SKM-1 treated with dmso at 0.1 percent for 144 hours (cell line): ENCODE measurements around the gene LTBP2.

Experiments used
- DNase-seq: peaks from one replicate; lab custom pipeline; 2025; ENCODE audit not compliant: unreplicated experiment; lab: John Stamatoyannopoulos, UW

Gene LTBP2

DNA sequence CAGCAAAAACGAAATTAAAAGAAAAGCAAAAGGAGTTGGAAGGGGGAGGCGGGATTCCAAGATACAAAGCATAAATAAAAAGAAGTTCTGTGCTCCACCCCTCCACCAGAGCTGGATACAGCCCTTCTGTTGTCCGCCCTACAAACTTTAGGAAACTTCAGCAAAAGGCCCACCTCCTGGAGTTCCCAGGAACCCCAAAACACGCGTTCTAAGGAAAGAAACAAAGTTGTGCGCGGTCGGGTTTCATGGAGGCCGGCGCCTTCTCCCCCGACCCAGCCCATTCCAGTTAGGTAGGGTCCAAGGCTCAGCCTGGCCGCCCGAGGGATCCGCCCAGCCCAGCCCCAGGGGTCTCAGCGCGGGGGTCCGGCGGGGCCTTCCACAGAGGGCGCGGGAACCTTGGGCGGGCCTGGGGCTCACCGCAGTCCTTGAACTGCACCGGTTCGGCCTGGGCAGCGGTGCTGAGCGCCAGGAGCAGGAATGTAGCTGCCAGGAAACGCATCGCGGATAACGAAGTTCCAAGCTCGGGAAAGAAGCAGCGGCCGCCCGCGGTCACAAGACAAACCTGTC is 119.2 kb downstream of the LTBP2 start, which contains the start of gene NPC2:
Gene NPC2, minus strand, starts transcription at position 530 of the 567 bp plus-strand sequence. Its CDS starts 31 bp downstream, at position 499.
- no peak for DNase-seq

DNA sequence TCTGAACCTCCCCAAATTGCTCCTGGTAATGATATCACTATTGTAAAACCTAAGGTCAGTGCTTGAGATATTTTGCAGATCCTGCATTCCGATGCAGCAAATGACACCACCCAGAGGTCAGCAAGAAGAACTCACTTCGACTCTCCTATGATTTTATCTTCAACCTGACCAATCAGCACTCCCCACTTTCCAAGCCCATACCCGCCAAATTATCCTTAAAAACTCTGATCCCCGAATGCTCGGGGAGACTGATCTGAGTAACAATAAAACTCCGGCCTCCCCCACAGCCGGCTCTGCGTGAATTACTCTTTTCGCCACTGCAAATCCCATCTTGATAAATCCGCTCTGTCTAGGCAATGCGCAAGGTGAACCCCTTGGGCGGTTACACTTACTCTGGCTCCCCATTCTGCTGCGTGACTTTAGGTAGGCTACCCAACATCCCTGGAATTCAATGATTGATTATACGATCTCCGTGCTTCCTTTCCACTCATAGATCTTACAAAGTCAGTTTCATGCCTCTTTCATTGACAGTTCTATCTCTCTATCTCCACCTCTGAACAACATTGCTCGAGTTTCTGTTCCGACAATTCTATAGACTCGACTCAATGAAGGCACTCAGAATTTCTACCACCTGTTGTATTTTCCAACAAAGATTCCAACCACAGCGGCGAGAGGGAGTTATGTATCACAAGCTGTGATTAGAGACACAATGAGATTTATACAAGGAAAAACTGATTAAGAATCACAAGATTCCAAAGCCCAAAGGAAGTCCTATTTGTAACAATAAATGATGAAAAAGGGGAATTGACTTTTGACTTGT is 119.9 kb downstream of the LTBP2 start:
- peak; percentile 3 for DNase-seq

GRCh38 chr14:74490486-74490885 is 121.6 kb downstream of the LTBP2 start:
- DNase-seq: no peak

GRCh38 chr14:74488786-74489397 is 123.1 kb downstream of the LTBP2 start:
- DNase-seq: peak; percentile 52

DNA sequence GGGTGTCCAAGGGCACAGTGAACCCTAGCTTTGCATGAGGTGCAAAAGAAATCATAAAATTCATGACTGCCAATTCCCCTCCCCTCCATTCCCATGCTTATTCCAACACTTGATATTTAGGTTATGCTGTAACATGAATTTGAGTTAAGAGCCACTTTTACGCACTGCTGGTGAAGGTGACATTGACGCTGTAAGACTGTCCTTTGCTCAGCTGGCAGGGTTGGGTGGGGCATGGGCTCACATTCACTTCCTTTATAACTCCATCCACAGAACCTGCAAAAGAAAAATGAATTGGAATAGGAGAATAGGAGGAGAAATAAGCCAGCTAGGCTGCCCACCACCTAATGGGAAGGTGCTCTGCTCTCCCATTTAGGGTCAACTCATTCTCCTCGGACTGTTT is 125.9 kb downstream of the LTBP2 start:
- DNase-seq: no peak

DNA sequence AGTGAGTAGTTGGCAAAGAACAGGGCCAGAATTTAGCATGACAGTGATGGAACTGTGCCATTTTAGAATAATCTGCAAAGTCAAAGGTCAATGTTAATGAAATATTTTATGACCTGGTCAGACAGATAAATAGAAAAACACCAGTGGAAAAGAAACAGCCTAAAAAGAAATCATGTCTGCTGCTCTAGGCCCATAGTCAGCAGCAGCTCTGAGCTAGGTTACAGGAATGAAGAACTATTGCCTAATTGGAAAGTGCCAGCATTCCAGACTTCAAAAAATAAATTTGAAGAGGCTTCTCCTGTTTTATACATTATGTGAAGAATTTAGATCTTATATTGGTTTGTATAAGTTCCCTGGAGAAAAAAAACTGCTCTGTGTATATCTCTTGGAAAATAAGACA is 128.7 kb downstream of the LTBP2 start:
- no peak for DNase-seq

DNA sequence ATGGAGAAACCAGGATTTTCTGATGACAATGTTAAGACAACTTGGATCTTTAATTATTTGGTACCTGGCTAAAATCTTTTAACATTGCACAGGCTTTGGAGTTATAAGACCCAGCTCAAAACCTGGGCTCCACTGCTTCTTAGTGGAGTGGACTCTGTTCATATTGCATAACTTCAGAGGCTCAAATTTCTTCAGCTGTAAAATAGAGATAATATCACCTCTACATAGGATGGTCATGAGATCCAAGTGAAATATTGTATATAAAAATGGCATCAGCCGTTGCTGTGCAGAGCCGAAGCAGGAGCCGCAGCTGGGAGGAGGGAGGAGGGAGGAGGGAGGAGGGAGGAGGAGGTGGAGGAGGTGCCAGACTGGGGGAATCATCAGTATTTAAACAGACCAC is 129.5 kb downstream of the LTBP2 start:
- DNase-seq: no peak

GRCh38 chr14:74480046-74480445 is 132.0 kb downstream of the LTBP2 start:
- no peak for DNase-seq

- DNase-seq: no peak
Measured at GRCh38 chr14:74478996-74479635, 132.9 kb downstream of the LTBP2 start.

DNA sequence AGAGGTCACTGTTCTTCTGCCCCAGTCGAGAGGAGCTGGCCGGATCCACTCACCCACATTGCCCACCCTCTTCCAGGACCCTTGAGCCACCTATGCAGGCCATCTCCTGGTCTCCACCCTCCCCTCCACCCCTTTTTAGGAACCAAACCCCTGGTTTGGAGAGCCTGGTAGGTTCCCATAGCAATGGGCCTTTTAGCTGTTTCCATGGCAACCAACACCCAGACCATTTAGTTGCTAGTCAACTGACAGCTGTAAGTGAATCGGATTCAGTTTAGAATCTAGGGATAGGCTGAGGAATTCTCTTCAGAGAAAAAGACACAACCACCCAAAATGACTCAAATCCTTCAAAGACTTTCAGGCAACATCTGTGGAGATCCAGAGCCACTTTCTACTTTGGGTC is 135.4 kb downstream of the LTBP2 start:
- no peak for DNase-seq

DNA sequence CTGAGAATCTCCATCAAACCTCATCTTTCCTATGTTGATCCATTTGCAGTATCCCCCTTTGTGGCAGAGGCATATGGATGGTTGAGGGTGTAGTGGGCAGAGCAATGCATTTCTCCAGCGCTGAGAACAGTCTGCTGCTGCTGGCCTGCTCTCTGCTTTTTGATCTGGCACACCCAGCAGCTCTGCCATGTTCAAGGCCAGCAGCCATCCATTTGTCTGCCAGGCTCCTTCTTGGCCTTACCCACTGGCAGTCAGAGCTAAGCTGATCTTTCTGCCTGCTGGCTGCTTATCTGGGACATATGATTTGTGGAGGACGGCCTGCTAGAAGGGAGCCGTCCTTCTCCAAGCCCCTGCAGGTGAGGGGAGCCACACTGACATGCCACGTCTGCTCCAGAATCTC is 135.9 kb downstream of the LTBP2 start:
- no peak for DNase-seq

DNA sequence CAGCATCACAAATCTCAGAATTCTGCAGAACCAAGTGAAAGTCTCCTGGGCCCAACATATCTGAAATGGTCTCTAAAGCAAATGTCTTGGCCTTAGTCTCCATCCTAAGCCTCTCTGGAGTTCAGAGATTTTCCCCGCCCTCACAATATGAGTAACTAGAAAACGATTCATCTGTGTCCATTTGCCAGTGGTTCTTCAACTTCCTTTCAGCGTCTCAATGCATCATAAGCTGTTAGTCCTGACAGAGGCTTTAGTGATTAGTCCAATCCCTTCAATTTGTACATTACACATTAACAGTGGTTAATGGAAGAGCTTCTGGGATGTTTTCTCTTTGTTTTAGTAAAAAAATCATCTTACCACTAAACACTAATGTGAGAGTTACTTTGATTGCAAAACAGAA is 136.4 kb downstream of the LTBP2 start:
- no peak for DNase-seq

GRCh38 chr14:74474376-74474775 is 137.7 kb downstream of the LTBP2 start:
- no peak for DNase-seq

GRCh38 chr14:74472601-74473000 is 139.4 kb downstream of the LTBP2 start:
- DNase-seq: no peak

DNA sequence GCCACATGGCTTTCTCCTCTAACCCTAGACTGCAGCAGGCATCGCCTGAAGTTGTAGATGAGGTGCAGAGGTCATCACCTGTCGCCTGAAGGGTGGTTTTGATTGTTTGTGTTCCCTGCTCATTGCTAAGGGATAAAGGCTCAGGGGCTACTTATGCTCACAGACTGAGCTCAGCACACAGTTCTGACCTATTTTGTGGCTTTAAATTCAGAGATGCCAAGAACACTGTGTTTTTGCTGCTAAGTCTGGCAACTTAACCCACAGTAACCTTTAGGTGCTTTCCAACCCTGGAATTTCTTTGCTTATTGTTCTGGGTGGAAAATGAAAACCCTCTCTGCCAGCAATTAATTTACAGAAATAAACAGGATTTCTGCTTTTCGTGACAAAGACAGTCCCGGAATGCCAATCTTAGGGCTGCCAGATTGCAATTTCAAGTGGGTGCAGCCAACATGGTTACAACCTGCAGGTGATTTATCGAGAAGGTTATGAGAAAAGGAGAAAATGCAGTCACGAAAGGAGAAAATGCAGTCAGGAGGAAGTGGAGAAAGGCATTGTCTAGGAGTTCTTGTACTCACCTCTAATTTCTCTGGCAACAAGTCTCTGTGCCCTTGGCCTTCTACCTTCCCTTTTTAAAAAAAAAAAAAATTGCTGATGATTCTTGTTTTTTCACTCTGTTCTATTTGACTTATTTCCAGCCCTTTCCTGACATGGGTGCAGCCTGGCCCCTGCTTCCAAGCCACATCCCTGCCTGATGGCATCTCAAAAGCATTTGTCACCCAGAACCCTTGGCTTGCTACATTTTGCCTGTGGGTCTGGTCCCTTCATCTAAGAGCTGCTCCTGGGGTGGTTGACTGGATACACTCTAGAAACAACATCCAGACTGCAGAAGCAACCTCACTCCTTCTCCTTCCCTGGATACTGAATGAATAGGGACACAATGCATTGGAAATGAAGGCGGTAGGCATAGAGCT is 142.2 kb downstream of the LTBP2 start:
- DNase-seq: no peak

- DNase-seq: no peak
Measured at GRCh38 chr14:74468513-74468912, 143.5 kb downstream of the LTBP2 start.

GRCh38 chr14:74465335-74465734 is 146.7 kb downstream of the LTBP2 start:
- DNase-seq: no peak

GRCh38 chr14:74464785-74465184 is 147.3 kb downstream of the LTBP2 start:
- DNase-seq: no peak

DNA sequence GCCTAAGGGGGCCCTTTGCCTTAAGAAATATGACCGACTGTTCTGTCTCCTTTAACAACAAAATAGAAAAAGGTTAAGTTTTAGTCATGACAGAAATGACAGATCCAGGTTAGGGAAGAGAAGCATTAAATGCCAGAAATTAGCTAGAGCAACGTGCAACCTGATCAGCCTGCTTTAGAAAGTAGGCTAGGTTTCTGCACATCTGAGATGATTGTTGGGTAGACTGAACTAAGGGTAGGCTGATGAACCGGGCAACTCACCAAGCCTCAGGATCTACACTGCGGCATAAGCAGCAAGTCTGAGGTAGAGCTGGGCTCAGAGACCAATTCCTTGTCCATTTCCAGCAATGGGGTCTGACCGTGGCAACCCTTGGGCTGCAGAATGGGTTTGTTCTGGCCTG is 148.3 kb downstream of the LTBP2 start:
- DNase-seq: no peak

- no peak for DNase-seq
Measured at GRCh38 chr14:74462993-74463392, 149.0 kb downstream of the LTBP2 start.

DNA sequence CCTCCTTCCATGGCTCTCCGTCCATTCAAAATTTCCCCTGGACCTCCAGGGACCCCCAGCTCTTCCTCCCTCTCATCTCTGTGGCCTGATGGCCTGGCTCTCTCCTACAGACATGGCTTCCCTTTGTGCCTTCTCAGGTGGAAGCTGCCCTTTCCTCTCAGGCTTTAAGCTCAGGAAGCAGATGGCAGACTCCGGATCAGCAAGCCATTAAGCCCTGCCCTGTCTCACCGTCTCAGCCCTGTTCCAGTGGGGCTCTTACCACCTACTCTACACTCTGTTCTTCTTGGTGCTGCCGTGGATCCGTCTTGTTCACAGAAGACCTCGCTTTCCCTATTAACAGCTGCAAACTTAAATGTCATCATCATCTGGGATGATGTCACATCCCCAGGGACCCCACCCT is 152.1 kb downstream of the LTBP2 start:
- DNase-seq: no peak
